K562 (cell line): ENCODE results near the gene GPD2. TPM values are rescaled to one million over a fixed set of nuclear protein-coding genes. Genes with fewer than 3 reads are reported as not detected.
A peak's percentile ranks its signal among the peaks of the same experiment; 100 is the strongest.

ENCODE experiments used
- FIP1L1 ChIP-seq: fragments of 200-400 bp; formaldehyde crosslinking; IDR thresholded peaks from 2 replicates; pipeline ENCODE4 v1.6.1; 2018; ENCODE audit warnings: mild to moderate bottlenecking, low read depth, low read length; ENCODE audit not compliant: poor library complexity, severe bottlenecking
- GABPA ChIP-seq: fragments of 200-800 bp; sonication (Bioruptor generic); conservative IDR thresholded peaks from 2 replicates; pipeline ENCODE4 v1.6.1; 2016; ENCODE audit warnings: low read depth, missing genetic modification characterization, missing compliant biosample characterization
- NCOA1 ChIP-seq: fragments of 450-650 bp; IDR thresholded peaks from 2 replicates; pipeline ENCODE4 v1.6.1; 2016; ENCODE audit warnings: low read depth
- NCOA6 ChIP-seq: fragments of 450-650 bp; IDR thresholded peaks from 2 replicates; pipeline ENCODE4 v1.6.1; 2017; ENCODE audit warnings: mild to moderate bottlenecking
- NR0B1 ChIP-seq: fragments of 450-650 bp; IDR thresholded peaks from one replicate; pipeline ENCODE4 v1.6.1; 2018; ENCODE audit warnings: mild to moderate bottlenecking, moderate library complexity; ENCODE audit not compliant: partially characterized antibody
- OTX1 ChIP-seq: fragments of 450-650 bp; formaldehyde crosslinking; IDR thresholded peaks from 2 replicates; pipeline ENCODE4 v1.4.0; 2022; ENCODE audit warnings: mild to moderate bottlenecking
- SMARCB1 ChIP-seq: IDR thresholded peaks from 2 replicates; pipeline ENCODE4 v1.6.1; 2011; ENCODE audit warnings: improper control_type of control experiment, low read depth; ENCODE audit not compliant: insufficient read length
- SRSF7 ChIP-seq: fragments of 200-400 bp; formaldehyde crosslinking; optimal IDR thresholded peaks from 2 replicates; pipeline ENCODE3; 2017; ENCODE audit warnings: mild to moderate bottlenecking, low read depth, low read length
- TEAD1 ChIP-seq, 2 experiments: fragments of 450-650 bp in 1 of 2; sonication (generic) in 1 of 2; formaldehyde crosslinking; IDR thresholded peaks; 2 replicates each; pipeline versions ENCODE4 v1.4.0 to v1.8.0; 2020 to 2022; ENCODE audit warnings: mild to moderate bottlenecking in 2 of 2, missing genetic modification reagents in 1 of 2
- ZNF444 ChIP-seq: fragments of 250-450 bp; sonication (Bioruptor Pico); IDR thresholded peaks from 2 replicates; pipeline ENCODE4 v1.4.0; 2020; ENCODE audit warnings: mild to moderate bottlenecking, moderate library complexity
- ZNF699 ChIP-seq: fragments of 250-450 bp; sonication (Bioruptor Pico); IDR thresholded peaks from 2 replicates; pipeline ENCODE4 v1.8.0; 2021; ENCODE audit warnings: mild to moderate bottlenecking, moderate library complexity; ENCODE audit not compliant: insufficient replicate concordance
- ZNF75A ChIP-seq: fragments of 450-650 bp; formaldehyde crosslinking; IDR thresholded peaks from 2 replicates; pipeline ENCODE4 v1.4.0; 2020; ENCODE audit warnings: mild to moderate bottlenecking
- polyA plus RNA-seq, 8 experiments: library from polyadenylated mRNA; depleted of rRNA in 4 of 8; stranded (reverse) in 5 of 8; unstranded in 3 of 8; fragments of >200 nt; fragmentation: Nextera tagmentation in 2 of 8; fragmentation: Illumina TruSeq in 1 of 8; extraction: Ambion mirVana in 2 of 8; extraction: Trizol in 1 of 8; gene quantifications; 2 replicates each; pipeline versions ENCODE4 v1.2.1 to v1.2.3, GENCODE V29; 2011 to 2014; ENCODE audit warnings: inconsistent platforms in 1 of 8, missing spikeins in 1 of 8
- total RNA-seq, 7 experiments: library from RNA; depleted of rRNA in 6 of 7; stranded (reverse); fragments of >200 nt in 6 of 7; fragmentation: Illumina TruSeq in 2 of 7; extraction: Trizol in 2 of 7; gene quantifications; 2 replicates each; pipeline versions ENCODE4 v1.2.1 to v1.2.3, GENCODE V29; 2011 to 2021; ENCODE audit warnings: low replicate concordance in 1 of 7
- TF ChIP-seq, protein P1 (sequence below): fragments of 250-450 bp; sonication (Bioruptor Pico); IDR thresholded peaks from 2 replicates; pipeline ENCODE4 v1.8.0; 2022; ENCODE audit warnings: inconsistent platforms, mild to moderate bottlenecking, moderate library complexity, borderline replicate concordance
- TF ChIP-seq, protein P2 (sequence below): sonication (generic); formaldehyde crosslinking; IDR thresholded peaks from 2 replicates; pipeline ENCODE4 v1.8.0; 2023; ENCODE audit warnings: mild to moderate bottlenecking, missing genetic modification reagents
- TF ChIP-seq, protein P3 (sequence below), 2 experiments: fragments of 450-650 bp in 1 of 2; sonication (generic) in 1 of 2; formaldehyde crosslinking; conservative IDR thresholded peaks; 2 replicates each; pipeline versions ENCODE4 v1.4.0 to v1.8.1; 2020 to 2022; ENCODE audit warnings: mild to moderate bottlenecking in 1 of 2, missing genetic modification reagents in 1 of 2
- TF ChIP-seq, protein P4 (sequence below): fragments of 200-400 bp; formaldehyde crosslinking; IDR thresholded peaks from 2 replicates; pipeline ENCODE4 v1.6.1; 2017; ENCODE audit warnings: mild to moderate bottlenecking, low read depth, low read length, moderate library complexity

GPD2 gene
- total and polyA plus RNA-seq, 9 of the 15 experiments (the other 6 are each of a cell fraction or from before 2014, with no cell fraction given): 5.2 to 39.2 (median 19.0) TPM

DNA sequence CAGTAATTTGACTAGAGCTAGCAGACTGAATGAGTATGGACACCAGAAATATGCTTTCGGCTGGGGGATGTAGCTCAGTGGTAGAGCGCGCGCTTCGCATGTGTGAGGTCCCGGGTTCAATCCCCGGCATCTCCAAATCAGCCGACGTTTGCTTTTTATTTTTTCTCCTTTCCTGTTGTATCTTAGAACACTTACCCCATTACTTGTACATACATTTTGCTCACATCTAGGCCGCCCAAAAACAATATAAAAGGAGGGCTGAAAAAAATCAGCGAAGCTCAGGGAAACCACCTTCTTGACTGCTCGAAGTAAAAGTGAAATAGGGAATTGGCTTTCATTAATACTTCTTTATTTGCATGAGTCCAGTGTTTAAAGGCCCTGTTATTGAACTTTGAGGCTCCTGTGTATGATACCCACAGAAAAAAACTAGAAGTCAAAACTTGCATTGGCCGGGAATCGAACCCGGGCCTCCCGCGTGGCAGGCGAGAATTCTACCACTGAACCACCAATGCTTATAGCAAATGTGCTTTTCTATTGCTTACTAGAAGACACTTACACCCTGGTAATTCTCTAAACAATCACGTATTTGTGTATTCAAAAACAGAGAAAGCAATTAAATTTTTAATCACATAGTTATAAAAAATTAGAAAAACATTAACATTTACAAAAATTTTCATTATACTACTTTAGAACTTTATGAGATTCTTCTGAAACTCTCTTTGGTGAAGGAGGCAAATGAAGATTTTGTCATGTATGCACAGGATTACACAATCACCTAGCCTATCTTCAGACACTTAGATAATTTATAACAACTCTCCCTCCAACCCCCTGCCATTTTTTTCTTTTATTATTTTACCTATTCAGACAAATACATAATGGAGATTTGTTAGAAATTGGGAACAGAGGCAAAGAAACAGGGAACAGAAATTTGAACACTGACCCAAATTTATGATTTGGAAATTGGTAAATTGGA, 35.2 kb upstream of the GPD2 start (continued):
- no peak for TF ChIP-seq NR0B1
- no peak for TF ChIP-seq ZNF699 (CRISPR knock-in tag)
- TF ChIP-seq, protein P1, sequence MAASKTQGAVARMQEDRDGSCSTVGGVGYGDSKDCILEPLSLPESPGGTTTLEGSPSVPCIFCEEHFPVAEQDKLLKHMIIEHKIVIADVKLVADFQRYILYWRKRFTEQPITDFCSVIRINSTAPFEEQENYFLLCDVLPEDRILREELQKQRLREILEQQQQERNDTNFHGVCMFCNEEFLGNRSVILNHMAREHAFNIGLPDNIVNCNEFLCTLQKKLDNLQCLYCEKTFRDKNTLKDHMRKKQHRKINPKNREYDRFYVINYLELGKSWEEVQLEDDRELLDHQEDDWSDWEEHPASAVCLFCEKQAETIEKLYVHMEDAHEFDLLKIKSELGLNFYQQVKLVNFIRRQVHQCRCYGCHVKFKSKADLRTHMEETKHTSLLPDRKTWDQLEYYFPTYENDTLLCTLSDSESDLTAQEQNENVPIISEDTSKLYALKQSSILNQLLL (CRISPR knock-in tag): 0 out of 2 replicates have a peak, but pooled peaks have one; percentile 37
- TF ChIP-seq, protein P2, sequence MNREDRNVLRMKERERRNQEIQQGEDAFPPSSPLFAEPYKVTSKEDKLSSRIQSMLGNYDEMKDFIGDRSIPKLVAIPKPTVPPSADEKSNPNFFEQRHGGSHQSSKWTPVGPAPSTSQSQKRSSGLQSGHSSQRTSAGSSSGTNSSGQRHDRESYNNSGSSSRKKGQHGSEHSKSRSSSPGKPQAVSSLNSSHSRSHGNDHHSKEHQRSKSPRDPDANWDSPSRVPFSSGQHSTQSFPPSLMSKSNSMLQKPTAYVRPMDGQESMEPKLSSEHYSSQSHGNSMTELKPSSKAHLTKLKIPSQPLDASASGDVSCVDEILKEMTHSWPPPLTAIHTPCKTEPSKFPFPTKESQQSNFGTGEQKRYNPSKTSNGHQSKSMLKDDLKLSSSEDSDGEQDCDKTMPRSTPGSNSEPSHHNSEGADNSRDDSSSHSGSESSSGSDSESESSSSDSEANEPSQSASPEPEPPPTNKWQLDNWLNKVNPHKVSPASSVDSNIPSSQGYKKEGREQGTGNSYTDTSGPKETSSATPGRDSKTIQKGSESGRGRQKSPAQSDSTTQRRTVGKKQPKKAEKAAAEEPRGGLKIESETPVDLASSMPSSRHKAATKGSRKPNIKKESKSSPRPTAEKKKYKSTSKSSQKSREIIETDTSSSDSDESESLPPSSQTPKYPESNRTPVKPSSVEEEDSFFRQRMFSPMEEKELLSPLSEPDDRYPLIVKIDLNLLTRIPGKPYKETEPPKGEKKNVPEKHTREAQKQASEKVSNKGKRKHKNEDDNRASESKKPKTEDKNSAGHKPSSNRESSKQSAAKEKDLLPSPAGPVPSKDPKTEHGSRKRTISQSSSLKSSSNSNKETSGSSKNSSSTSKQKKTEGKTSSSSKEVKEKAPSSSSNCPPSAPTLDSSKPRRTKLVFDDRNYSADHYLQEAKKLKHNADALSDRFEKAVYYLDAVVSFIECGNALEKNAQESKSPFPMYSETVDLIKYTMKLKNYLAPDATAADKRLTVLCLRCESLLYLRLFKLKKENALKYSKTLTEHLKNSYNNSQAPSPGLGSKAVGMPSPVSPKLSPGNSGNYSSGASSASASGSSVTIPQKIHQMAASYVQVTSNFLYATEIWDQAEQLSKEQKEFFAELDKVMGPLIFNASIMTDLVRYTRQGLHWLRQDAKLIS (CRISPR knock-in tag): no peak; the same call in none of the 2 replicates
- TF ChIP-seq TEAD1 (CRISPR knock-in tag; IDR thresholded peaks at IDR 0.05): no peak
- TF ChIP-seq, protein P3, sequence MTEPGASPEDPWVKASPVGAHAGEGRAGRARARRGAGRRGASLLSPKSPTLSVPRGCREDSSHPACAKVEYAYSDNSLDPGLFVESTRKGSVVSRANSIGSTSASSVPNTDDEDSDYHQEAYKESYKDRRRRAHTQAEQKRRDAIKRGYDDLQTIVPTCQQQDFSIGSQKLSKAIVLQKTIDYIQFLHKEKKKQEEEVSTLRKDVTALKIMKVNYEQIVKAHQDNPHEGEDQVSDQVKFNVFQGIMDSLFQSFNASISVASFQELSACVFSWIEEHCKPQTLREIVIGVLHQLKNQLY (CRISPR knock-in tag; conservative IDR thresholded peaks at IDR 0.05): 0 out of 4 replicates have a peak, but pooled peaks of 1 of the 2 experiments have one; percentile 50
- TF ChIP-seq OTX1 (CRISPR knock-in tag): peak; percentile 52; the same call in 1 of the 2 replicates
- TF ChIP-seq, protein P4, sequence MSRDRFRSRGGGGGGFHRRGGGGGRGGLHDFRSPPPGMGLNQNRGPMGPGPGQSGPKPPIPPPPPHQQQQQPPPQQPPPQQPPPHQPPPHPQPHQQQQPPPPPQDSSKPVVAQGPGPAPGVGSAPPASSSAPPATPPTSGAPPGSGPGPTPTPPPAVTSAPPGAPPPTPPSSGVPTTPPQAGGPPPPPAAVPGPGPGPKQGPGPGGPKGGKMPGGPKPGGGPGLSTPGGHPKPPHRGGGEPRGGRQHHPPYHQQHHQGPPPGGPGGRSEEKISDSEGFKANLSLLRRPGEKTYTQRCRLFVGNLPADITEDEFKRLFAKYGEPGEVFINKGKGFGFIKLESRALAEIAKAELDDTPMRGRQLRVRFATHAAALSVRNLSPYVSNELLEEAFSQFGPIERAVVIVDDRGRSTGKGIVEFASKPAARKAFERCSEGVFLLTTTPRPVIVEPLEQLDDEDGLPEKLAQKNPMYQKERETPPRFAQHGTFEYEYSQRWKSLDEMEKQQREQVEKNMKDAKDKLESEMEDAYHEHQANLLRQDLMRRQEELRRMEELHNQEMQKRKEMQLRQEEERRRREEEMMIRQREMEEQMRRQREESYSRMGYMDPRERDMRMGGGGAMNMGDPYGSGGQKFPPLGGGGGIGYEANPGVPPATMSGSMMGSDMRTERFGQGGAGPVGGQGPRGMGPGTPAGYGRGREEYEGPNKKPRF: no peak
- TF ChIP-seq ZNF75A: no peak
- peak; percentile 56; the same call in 1 of the 2 replicates for TF ChIP-seq ZNF444 (CRISPR knock-in tag)
- TF ChIP-seq SMARCB1: peak; percentile 56
- no peak for TF ChIP-seq NCOA1
- TF ChIP-seq NCOA6: no peak
- TF ChIP-seq GABPA: peak; percentile 32; the same call in 1 of the 2 replicates
- TF ChIP-seq SRSF7: no peak
- peak; percentile 2 for TF ChIP-seq FIP1L1
